Subcutaneous adipose tissue (tissue), 4 donors: Measurements from ENCODE around the gene RAPGEF1. TPM values are rescaled to one million over a fixed set of nuclear protein-coding genes. Genes with fewer than 3 reads are reported as not detected.

Source experiments
- total RNA-seq, 4 donors: library from RNA; depleted of rRNA; stranded (reverse); fragments of >200 nt; gene quantifications; one replicate each; pipeline ENCODE4 v1.1.0, GENCODE V29; 2016
- TF ChIP-seq, protein P1 (sequence below): fragments of 450-650 bp; IDR thresholded peaks from one replicate; pipeline ENCODE4 v1.5.1; 2016; ENCODE audit warnings: low read depth, mild to moderate bottlenecking, control low read depth, antibody characterized with exemption, moderate library complexity

RAPGEF1 gene
- total RNA-seq, 4 donors from 2014 or later, result 47.1 to 79.5 (median 61.4) TPM

- TF ChIP-seq, protein P1, sequence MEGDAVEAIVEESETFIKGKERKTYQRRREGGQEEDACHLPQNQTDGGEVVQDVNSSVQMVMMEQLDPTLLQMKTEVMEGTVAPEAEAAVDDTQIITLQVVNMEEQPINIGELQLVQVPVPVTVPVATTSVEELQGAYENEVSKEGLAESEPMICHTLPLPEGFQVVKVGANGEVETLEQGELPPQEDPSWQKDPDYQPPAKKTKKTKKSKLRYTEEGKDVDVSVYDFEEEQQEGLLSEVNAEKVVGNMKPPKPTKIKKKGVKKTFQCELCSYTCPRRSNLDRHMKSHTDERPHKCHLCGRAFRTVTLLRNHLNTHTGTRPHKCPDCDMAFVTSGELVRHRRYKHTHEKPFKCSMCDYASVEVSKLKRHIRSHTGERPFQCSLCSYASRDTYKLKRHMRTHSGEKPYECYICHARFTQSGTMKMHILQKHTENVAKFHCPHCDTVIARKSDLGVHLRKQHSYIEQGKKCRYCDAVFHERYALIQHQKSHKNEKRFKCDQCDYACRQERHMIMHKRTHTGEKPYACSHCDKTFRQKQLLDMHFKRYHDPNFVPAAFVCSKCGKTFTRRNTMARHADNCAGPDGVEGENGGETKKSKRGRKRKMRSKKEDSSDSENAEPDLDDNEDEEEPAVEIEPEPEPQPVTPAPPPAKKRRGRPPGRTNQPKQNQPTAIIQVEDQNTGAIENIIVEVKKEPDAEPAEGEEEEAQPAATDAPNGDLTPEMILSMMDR, result no peak
Observed at GRCh38 chr9:131734165-131734610, 5.7 kb downstream of the RAPGEF1 start.

DNA sequence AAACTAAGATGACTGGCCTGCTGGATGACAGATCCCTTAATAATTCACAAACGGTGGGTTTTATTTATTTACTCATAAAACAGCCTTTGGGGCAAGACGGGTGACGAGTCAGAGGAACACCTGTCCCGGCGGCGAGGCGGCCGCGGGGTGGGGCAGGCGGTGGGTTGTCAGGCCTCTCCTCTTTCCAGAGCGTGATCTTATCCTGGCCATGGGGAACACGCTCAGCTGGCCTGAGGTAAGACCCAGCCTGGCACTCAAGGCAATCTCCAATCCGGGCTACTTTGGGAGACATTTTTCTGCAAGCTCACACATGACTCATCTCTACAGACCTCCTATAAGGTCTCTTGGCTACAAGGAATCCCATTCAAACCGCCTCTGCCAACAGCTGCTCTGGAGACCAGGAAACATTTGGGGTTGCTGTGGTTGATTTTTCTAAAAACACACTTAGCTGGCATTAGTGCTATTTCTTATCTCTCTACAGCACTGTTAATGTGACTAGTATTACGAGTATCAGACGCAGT is 6.3 kb downstream of the RAPGEF1 start:
- TF ChIP-seq, protein P1, result no peak

DNA sequence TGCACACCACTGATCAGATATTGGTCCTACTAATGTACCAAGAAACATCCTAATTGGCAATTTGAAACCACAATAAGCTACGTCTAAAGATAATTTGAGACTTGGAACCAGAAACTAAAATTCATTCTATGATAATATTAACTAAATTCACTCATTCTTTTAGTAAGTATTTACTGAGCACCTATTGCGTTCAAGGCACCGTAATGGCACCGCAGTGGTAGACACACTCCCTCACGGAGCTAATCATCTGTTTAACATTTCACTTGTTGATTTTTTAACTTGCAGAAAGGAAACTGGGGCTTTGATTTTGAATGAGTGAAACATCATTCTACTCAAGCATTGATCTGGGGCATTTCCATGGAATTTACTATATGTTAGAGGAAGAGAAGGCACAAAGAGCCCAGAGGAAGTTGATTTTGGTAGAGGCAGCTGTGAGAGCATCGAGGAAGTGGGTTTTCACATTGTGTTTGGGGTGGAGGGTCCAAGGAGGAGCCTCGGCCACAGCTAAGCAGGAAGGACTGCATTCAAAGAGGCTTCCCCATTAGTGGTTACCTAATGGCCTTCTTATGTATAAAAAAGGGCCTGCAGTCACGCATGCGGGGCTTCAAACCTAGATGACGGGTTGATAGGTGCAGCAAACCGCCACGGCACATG is 7.1 kb downstream of the RAPGEF1 start:
- TF ChIP-seq, protein P1, result no peak

DNA sequence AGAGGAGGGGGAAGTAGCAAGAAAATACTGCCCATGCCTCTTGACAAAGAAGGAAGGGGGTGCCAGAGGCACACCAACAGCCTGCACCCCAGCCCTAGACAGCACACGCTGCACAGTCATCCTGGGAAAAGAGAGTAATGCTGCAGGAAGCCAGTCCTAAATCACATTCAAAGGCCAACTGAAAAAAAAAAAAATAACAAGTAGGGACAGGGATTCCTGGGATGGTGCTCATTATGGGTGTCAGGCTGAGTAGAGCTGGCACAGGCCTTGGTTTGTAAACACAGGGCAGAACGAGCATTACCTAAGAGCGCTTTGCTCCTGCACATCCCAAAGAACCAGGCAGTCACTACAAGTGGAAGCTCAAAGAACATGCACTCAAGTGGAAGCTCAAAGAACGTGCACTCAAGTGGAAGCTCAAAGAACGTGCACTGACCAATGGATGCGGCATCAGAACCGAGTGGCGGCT is 7.8 kb downstream of the RAPGEF1 start:
- TF ChIP-seq, protein P1, result no peak

GRCh38 chr9:131731644-131732043 is 8.2 kb downstream of the RAPGEF1 start:
- TF ChIP-seq, protein P1, result no peak

- TF ChIP-seq, protein P1, result no peak
Observed at GRCh38 chr9:131731237-131731636, 8.6 kb downstream of the RAPGEF1 start.

DNA sequence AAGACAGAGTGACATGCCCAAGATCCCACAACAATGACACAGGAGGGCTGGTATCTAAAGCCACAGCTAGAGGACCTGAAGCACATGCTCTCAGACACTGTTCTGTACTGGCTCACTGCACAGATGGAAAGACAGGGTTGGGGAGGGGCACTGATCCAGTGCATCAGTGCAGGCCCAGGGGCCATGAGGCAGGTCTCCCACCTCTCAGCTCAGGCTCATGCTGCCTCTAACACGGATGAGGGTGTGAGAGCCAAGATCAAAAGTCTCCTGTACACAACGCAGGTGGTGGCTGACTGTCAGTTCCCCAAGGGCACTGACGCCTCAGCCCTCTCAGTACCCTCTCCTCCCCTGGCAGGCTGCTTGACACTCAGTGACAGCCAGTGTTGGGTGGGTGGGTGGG is 10.9 kb downstream of the RAPGEF1 start:
- TF ChIP-seq, protein P1, result no peak
